ENCODE measurements around the gene BCAR3.
"Not testable (repeated sequence)": the region's sequence is repeated elsewhere in the genome, so short reads cannot be mapped to it uniquely, and the experiment has no call there.

BCAR3 gene

DNA sequence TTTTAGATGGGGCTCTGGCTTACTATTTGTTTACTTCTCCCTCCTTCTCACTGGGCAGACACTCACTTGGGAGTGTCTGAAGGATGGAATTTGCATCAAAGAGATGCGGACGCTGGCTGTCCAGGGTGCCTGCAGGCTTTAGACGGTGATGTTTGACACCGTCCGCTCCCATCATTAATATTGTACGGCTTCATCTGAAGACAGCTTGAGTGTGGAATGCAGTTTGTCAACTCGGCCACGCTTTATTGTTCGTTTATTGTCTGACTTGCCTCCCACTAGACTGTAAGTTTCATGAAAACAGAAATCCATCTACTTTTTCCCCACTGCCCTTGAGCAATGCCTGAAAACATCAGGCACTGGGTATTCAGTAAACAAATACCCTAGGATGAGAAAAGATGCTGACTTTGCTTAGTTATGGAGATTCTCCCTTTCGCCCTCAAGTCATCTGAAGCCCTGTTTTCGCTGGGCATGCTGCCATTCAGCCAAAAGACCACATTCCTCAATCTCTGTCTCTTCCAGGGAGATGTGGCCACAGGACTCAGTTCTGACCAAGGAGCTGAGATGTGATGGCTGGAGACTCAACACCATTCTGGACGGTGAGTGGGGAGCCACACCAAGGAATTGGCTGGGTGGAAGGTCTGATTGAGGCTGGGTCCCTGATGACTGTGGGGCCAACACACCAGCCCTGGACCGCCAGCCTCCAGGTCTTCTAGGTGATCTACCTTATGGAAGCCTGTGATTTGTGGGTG, 87.6 kb downstream of the BCAR3 start:
- DNase-seq: no peak

DNA sequence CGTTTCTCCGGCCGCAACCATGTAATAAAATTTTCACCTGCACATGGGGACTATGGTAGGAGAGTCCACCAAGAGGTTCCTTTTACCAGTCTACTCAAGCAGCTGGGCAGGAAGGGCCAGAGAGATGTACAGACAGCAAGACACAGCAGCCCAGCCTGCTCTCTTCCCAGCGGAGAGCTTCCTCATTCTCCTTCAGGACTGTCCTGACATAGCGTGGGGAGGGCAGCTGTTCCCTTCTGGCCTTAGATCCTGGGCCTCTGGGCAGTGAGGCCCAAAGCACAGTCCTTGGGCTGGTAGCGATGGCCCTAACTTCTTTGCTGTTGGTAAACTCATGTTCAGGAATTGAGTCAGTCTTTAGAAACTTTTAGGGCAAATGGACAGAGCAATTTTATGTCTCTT, 89.1 kb downstream of the BCAR3 start:
- no peak for DNase-seq

GRCh38 chr1:93591676-93592550, 89.7 kb downstream of the BCAR3 start:
- DNase-seq: peak; percentile 97

GRCh38 chr1:93591291-93591675, 90.4 kb downstream of the BCAR3 start:
- DNase-seq: not testable (repeated sequence)

DNA sequence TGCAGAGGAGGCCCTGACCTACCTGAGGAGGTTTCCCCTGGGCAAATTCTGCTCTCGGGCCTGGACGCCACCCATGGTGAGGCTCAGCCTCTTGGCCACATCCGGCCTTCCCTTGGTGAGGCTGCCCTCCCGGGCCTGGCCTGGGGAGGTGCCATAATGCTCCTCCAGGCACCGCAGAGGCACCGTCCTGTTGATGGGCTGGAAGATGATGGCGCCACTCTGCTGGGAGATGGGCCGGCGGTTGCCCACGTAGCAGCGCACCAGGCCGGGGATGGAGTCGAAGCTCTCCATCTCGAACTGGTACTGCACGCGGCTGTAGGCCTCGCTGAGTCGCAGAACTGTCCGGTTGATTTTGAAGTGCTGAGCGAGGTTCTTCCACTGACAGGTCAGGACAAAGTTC, 92.7 kb downstream of the BCAR3 start:
- no peak for DNase-seq

DNA sequence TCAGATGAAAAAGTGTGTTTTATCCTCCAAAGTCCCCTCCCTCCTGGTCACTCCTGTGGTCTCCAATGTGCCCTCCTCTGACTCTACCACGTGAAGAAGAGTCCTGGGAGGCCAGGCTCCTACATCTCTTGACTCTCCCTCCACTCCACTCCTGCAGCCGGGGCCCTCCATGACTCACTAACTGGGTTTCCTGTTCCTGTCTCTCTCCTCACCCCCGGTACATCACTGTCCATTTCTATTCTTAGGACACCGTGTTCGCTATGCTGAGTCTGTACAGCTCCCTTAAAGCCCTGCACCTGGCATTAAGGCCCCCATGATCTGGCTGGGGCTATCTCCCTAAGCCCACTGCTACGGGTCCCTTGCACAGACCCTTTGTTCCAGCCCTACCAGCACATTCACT, 93.4 kb downstream of the BCAR3 start:
- DNase-seq: no peak

DNA sequence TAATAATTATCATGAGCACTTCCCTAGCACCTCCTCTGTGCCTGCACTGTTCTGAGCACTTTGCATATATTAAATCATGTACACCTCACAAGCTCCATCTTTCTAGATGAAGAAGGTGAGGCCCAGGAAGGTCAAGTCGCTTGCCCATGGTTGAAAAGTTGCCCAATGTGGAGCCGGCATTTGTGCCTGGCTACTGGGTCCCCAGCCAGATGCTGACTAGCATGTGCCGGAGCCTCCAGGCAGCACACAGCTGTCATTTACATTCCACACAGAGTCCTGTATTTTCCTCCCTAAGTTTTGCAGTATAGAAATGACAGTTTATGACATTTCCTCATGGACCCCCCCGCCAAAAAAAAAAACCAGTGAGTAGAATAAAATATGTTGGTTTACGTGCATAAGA, 94.3 kb downstream of the BCAR3 start:
- no peak for DNase-seq

GRCh38 chr1:93585059-93585966, 96.3 kb downstream of the BCAR3 start:
- no peak for DNase-seq

- DNase-seq: no peak
These were observed 97.2 kb downstream of the BCAR3 start for GRCh38 chr1:93584261-93585003.

DNA sequence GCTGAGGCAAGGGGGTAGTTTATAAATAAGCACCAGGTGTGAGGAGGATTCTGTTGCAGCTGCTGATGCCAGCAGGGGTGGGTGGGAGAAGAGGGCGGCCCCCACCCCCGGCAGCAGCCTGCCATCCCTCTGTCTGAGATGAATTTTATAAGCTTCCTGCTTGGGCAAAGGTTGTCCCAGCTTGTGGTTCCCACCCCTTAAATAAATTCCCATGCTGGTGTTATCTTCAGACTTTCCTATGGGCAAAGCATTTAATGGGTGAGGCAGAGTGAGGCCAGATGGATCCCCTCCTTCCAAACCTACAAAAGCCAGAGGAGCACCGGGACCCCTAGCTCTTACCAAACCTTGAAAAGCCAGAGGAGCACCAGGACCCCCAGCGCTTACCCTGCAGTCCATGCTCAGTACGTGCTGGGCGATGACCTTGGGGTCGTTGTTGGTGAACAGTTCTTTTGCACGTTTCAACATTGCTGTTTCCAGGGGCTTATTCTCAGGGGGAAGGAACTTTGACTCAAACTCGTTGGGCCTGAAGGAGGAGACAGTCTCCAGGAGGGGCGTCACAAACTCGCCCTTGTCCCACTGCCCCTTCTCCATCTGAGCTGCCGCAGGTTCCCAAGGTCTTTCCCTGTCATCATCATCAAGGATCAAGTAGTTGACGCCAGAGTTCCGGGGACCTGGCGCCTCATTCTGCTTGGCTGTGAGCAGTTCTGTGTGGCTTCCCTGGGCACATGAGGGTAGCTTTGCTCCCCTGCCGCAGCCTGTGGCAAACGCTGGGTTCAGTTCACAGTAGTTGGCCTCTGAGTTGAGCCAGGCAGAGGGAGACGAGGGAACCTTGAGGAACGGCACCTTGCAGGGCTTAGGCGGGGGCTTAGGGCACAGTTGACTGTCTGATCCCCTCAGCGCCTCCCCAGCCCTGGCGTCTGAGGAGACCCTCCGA, 99.5 kb downstream of the BCAR3 start:
- no peak for DNase-seq

DNA sequence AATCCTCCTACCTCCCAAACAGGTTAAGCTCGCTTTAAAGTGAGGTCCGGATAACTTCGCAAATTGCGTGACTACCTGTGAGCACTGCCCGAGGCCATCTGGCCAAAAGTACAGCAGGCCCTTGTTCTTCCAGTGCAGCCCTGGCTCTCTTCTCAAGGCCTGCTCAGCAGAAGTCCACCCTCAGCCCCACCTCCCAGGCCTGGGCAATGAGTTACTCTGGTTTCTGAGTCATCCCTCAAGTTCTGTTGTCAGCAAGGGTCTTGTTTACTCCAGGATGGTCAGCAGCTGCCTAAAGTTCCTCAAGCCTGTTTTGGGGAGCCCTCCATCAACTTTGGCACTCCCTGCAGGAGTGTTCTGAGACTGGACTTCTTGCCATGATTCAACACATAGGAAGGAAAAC, 101.7 kb downstream of the BCAR3 start:
- DNase-seq: no peak

DNA sequence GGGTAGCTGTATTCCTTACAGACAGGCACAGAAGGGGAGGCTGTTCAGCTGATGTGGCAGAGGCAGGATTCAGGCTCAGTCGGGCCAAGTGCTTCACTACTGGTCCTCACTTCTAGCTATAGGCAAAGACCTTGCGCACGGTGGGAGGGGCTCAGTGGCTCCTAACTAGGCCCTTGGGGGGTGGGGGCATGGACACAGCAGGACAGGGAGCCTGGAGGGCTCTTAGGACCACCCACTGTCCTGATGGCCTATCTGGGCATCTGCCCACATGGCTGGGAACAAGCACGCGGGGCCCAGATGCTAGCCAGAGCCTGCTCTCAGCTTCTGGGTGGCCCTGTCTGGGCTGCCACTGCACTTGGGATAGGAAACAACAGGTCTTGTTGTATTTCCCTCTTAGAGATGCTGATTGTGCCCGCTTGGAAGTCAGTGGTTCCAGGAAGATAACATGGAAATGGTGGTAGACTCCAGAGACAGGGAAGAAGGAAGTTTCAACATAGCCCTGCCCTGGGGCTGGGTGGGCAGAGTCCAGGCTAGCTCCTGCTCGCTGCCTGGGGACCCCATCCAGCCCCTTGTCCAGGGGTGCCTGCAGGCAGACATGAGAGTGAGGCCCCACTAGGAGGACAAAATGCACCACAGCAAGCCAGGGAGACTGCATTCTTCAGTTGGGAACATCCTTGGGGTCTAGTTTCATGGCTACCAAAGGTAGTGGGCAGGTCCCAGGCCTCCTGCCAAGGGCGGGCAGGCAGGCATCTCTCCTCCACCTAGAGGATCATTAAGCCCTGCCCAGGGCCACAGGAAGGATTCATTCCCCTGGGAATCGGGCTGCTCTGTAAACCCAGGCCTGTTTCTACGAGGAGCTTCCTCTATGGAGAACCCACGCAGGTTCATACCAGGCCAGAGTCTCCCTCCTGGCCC, 102.5 kb downstream of the BCAR3 start:
- no peak for DNase-seq

- no peak for DNase-seq
These were observed 103.2 kb downstream of the BCAR3 start for GRCh38 chr1:93578433-93578830.

GRCh38 chr1:93577536-93578432, 103.9 kb downstream of the BCAR3 start:
- DNase-seq: no peak

- DNase-seq: no peak
These were observed 104.9 kb downstream of the BCAR3 start for GRCh38 chr1:93576746-93577145.

DNA sequence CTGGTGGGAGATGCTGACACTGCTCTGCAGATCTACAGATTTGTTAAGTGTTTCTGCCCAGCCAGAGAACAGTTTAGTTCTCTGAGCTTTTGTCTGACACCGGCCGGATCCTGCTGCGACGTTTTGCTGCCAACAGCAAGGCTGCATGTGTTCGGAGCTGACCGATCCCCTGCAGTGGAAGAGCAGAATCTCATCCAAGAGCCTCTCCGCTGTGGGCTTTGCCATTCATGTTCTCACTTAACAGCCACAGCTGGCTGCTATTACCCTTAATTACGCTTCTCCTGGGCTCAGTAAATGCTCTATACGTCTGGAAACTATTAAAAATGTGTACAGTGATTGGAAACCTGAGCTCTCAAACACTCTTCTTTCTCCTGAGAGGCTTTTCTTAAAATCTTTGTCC, 105.3 kb downstream of the BCAR3 start:
- DNase-seq: peak; percentile 83

DNA sequence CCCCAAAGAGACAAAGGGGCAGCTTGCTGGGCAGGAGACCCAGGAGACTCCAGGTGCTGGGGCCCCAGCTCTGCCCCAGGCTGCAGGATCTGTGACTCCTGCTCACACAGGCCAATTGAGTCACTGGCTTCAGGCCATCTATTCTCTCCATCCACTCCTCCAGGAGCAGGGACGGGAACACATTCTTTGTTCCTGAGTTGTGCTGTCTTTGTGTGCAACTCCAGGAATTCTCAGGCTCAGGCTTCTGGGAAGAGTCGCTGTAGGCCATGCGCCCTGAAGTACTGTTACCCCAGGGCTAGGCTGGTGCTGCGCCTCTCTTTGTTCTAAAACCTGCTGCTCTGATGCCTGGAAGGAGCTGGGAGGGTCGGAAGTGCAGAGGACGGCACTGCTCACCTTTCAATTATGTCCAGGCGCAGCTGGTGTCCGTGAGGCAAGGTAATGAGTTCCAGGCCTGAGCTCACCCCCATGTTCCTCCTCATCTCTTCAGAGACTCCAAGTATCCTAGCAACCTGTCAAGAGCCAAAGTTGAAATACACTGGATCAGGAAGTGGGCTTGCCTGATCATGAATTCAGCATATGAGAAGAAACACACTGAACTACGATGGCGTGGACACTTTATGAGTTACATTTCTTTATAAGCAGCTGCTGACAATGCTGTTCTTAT, 105.9 kb downstream of the BCAR3 start:
- DNase-seq: peak; percentile 56

GRCh38 chr1:93574991-93575390, 106.6 kb downstream of the BCAR3 start:
- DNase-seq: no peak

DNA sequence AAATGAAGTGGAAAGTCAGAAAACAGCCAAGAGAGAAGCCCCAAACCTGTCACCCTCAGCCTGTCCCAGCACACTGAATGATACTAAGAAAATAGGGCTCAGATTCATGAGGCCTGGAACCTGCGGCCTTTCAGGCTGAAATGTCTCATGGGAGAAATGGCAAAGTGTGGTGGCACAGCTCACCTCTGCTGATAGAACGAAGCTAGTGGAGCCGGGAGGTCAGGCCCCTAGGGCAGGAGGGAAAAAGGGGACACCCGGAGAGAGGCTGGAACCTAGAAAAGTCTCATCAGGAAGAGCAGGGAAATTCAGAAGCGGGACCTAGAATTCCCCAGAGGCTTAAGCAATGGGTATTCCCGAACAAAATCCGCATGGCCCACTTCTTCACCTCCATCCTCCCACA, 107.1 kb downstream of the BCAR3 start:
- no peak for DNase-seq

Measured in NCI-H1092 treated with DMSO at 0.1 percent for 48 hours (cell line).